HepG2 (cell line): ENCODE data around the gene RAB39A. TPM values are rescaled to one million over a fixed set of nuclear protein-coding genes. Genes with fewer than 3 reads are reported as not detected.

Experiments used
- AGO2 ChIP-seq: fragments of 200-400 bp; formaldehyde crosslinking; optimal IDR thresholded peaks from 2 replicates; pipeline ENCODE3; 2017; ENCODE audit warnings: mild to moderate bottlenecking, low read depth, low read length, moderate library complexity
- NFE2L2 ChIP-seq: fragments of 150-350 bp; IDR thresholded peaks from 2 replicates; pipeline ENCODE4 v1.6.1; 2014; ENCODE audit warnings: low read length
- RAD51 ChIP-seq: fragments of 450-650 bp; IDR thresholded peaks from 2 replicates; pipeline ENCODE4 v1.6.1; 2016; ENCODE audit warnings: borderline replicate concordance
- RFX3 ChIP-seq: IDR thresholded peaks from 2 replicates; pipeline ENCODE4 v1.6.1; 2016; ENCODE audit warnings: missing biosample characterization, missing genetic modification reagents
- RFXAP ChIP-seq: sonication (generic); formaldehyde crosslinking; IDR thresholded peaks from 2 replicates; pipeline ENCODE4 v1.4.0; 2020; ENCODE audit warnings: missing genetic modification reagents, borderline replicate concordance
- ZNF10 ChIP-seq: sonication (generic); formaldehyde crosslinking; IDR thresholded peaks from 2 replicates; pipeline ENCODE4 v1.4.0; 2020; ENCODE audit warnings: mild to moderate bottlenecking, low read depth, missing genetic modification reagents, borderline replicate concordance
- ZNF224 ChIP-seq: sonication (generic); formaldehyde crosslinking; IDR thresholded peaks from 2 replicates; pipeline ENCODE4 v1.5.0; 2020; ENCODE audit warnings: mild to moderate bottlenecking, missing genetic modification reagents
- ZNF614 ChIP-seq: IDR thresholded peaks from 2 replicates; pipeline ENCODE4 v1.6.1; 2018; ENCODE audit warnings: missing biosample characterization, missing genetic modification reagents, inconsistent platforms, borderline replicate concordance
- ZNF678 ChIP-seq: sonication (generic); formaldehyde crosslinking; IDR thresholded peaks from 2 replicates; pipeline ENCODE4 v1.4.0; 2020; ENCODE audit warnings: mild to moderate bottlenecking, missing genetic modification reagents
- ZNF724P ChIP-seq: sonication (generic); formaldehyde crosslinking; IDR thresholded peaks from 2 replicates; pipeline ENCODE4 v1.8.0; 2022; ENCODE audit warnings: missing genetic modification reagents, borderline replicate concordance
- polyA plus RNA-seq, 8 experiments: library from polyadenylated mRNA; depleted of rRNA in 3 of 8; stranded (reverse) in 7 of 8; unstranded in 1 of 8; fragments of >200 nt; fragmentation: Illumina TruSeq in 4 of 8; extraction: Trizol in 4 of 8; gene quantifications; 2 replicates each; pipeline versions ENCODE4 v1.2.1 to v1.2.3, GENCODE V29; 2011 to 2016; ENCODE audit warnings: low read depth in 4 of 8, missing spikeins in 1 of 8, mixed read lengths in 1 of 8; ENCODE audit not compliant: insufficient read depth in 1 of 8
- total RNA-seq, 5 experiments: library from RNA; depleted of rRNA; stranded (reverse); fragments of >200 nt; fragmentation: Illumina TruSeq; extraction: Trizol; gene quantifications; 2 replicates each; pipeline ENCODE4 v1.2.3, GENCODE V29; 2016; ENCODE audit warnings: low read depth in 1 of 5
- TF ChIP-seq, protein P1 (sequence below): sonication (generic); formaldehyde crosslinking; IDR thresholded peaks from 2 replicates; pipeline ENCODE4 v1.5.0; 2020; ENCODE audit warnings: mild to moderate bottlenecking, missing genetic modification reagents, borderline replicate concordance
- TF ChIP-seq, protein P2 (sequence below): sonication (generic); formaldehyde crosslinking; IDR thresholded peaks from 2 replicates; pipeline ENCODE4 v1.5.1; 2020; ENCODE audit warnings: missing genetic modification reagents, mild to moderate bottlenecking, borderline replicate concordance
- TF ChIP-seq, protein P3 (sequence below): sonication (generic); formaldehyde crosslinking; IDR thresholded peaks from 2 replicates; pipeline ENCODE4 v1.4.0; 2020; ENCODE audit warnings: missing genetic modification reagents
- TF ChIP-seq, protein P4 (sequence below): IDR thresholded peaks from 2 replicates; pipeline ENCODE4 v1.6.1; 2012; ENCODE audit warnings: low read length, improper control_type of control experiment
- TF ChIP-seq, protein P5 (sequence below): sonication (generic); formaldehyde crosslinking; IDR thresholded peaks from 2 replicates; pipeline ENCODE4 v1.9.0; 2022; ENCODE audit warnings: missing genetic modification reagents, mild to moderate bottlenecking, borderline replicate concordance

RAB39A gene
- total and polyA plus RNA-seq, 2 of the 13 experiments (the other 11 are each of a cell fraction or from before 2014, with no cell fraction given), result not detected

DNA sequence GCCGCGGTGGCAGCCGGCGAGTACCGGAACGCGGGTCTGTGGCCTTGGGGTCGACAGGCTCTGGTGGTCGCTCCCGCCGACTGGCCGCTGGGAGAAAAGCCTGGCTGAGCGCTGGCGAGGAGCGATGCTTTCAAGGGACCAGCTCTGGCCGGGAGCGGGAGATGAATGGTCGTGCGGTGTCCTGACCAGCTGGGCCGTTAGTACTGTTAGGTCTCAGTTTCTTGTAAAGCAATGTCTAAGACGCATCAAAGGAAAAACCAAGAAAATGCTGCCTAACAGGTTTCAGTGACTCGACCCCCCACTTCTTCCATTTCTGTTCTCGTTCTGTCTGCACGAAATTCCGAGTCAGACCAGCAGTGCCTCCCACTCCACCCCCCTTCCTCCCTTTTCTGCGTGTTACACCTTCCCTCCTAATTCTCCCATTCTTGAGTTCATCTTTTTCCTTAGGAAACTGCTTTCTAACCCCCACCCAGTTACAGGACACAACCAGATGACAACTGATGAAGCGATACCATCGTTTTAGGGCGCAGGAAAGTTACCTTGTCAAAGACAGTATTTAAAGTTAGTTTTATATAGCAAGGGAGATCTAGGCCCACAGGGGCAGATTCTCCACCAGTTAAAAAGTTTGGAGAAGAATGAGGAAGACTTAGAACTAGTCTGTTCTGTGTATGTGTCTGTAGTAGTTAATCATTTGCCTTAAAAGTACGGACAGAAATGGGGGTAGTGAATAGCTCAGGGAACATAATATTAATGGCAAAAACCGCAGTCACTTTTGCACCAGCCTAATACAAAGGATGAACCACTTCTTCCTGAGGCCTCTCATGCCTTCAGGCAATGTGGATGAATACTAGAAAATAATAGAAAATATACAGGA, 81.5 kb downstream of the RAB39A start (continued):
- TF ChIP-seq ZNF10 (CRISPR knock-in tag), result no peak
- no peak for TF ChIP-seq ZNF724P (CRISPR knock-in tag)
- TF ChIP-seq RFXAP, result no peak
- TF ChIP-seq, protein P1, sequence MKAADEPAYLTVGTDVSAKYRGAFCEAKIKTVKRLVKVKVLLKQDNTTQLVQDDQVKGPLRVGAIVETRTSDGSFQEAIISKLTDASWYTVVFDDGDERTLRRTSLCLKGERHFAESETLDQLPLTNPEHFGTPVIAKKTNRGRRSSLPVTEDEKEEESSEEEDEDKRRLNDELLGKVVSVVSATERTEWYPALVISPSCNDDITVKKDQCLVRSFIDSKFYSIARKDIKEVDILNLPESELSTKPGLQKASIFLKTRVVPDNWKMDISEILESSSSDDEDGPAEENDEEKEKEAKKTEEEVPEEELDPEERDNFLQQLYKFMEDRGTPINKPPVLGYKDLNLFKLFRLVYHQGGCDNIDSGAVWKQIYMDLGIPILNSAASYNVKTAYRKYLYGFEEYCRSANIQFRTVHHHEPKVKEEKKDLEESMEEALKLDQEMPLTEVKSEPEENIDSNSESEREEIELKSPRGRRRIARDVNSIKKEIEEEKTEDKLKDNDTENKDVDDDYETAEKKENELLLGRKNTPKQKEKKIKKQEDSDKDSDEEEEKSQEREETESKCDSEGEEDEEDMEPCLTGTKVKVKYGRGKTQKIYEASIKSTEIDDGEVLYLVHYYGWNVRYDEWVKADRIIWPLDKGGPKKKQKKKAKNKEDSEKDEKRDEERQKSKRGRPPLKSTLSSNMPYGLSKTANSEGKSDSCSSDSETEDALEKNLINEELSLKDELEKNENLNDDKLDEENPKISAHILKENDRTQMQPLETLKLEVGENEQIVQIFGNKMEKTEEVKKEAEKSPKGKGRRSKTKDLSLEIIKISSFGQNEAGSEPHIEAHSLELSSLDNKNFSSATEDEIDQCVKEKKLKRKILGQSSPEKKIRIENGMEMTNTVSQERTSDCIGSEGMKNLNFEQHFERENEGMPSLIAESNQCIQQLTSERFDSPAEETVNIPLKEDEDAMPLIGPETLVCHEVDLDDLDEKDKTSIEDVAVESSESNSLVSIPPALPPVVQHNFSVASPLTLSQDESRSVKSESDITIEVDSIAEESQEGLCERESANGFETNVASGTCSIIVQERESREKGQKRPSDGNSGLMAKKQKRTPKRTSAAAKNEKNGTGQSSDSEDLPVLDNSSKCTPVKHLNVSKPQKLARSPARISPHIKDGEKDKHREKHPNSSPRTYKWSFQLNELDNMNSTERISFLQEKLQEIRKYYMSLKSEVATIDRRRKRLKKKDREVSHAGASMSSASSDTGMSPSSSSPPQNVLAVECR, result peak; percentile 56; the same call in 1 of the 2 replicates
- no peak for TF ChIP-seq AGO2
- TF ChIP-seq ZNF678, result no peak
- TF ChIP-seq ZNF614 (CRISPR knock-in tag), result no peak
- TF ChIP-seq, protein P2, sequence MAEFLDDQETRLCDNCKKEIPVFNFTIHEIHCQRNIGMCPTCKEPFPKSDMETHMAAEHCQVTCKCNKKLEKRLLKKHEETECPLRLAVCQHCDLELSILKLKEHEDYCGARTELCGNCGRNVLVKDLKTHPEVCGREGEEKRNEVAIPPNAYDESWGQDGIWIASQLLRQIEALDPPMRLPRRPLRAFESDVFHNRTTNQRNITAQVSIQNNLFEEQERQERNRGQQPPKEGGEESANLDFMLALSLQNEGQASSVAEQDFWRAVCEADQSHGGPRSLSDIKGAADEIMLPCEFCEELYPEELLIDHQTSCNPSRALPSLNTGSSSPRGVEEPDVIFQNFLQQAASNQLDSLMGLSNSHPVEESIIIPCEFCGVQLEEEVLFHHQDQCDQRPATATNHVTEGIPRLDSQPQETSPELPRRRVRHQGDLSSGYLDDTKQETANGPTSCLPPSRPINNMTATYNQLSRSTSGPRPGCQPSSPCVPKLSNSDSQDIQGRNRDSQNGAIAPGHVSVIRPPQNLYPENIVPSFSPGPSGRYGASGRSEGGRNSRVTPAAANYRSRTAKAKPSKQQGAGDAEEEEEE (CRISPR knock-in tag), result no peak
- TF ChIP-seq ZNF224 (CRISPR knock-in tag), result no peak
- TF ChIP-seq NFE2L2, result no peak
- TF ChIP-seq RFX3 (CRISPR knock-in tag), result no peak
- no peak for TF ChIP-seq RAD51
- TF ChIP-seq, protein P3, sequence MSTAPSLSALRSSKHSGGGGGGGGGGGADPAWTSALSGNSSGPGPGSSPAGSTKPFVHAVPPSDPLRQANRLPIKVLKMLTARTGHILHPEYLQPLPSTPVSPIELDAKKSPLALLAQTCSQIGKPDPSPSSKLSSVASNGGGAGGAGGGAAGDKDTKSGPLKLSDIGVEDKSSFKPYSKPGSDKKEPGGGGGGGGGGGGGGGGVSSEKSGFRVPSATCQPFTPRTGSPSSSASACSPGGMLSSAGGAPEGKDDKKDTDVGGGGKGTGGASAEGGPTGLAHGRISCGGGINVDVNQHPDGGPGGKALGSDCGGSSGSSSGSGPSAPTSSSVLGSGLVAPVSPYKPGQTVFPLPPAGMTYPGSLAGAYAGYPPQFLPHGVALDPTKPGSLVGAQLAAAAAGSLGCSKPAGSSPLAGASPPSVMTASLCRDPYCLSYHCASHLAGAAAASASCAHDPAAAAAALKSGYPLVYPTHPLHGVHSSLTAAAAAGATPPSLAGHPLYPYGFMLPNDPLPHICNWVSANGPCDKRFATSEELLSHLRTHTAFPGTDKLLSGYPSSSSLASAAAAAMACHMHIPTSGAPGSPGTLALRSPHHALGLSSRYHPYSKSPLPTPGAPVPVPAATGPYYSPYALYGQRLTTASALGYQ, result no peak
- TF ChIP-seq, protein P4, sequence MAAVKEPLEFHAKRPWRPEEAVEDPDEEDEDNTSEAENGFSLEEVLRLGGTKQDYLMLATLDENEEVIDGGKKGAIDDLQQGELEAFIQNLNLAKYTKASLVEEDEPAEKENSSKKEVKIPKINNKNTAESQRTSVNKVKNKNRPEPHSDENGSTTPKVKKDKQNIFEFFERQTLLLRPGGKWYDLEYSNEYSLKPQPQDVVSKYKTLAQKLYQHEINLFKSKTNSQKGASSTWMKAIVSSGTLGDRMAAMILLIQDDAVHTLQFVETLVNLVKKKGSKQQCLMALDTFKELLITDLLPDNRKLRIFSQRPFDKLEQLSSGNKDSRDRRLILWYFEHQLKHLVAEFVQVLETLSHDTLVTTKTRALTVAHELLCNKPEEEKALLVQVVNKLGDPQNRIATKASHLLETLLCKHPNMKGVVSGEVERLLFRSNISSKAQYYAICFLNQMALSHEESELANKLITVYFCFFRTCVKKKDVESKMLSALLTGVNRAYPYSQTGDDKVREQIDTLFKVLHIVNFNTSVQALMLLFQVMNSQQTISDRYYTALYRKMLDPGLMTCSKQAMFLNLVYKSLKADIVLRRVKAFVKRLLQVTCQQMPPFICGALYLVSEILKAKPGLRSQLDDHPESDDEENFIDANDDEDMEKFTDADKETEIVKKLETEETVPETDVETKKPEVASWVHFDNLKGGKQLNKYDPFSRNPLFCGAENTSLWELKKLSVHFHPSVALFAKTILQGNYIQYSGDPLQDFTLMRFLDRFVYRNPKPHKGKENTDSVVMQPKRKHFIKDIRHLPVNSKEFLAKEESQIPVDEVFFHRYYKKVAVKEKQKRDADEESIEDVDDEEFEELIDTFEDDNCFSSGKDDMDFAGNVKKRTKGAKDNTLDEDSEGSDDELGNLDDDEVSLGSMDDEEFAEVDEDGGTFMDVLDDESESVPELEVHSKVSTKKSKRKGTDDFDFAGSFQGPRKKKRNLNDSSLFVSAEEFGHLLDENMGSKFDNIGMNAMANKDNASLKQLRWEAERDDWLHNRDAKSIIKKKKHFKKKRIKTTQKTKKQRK, result no peak
- TF ChIP-seq, protein P5, sequence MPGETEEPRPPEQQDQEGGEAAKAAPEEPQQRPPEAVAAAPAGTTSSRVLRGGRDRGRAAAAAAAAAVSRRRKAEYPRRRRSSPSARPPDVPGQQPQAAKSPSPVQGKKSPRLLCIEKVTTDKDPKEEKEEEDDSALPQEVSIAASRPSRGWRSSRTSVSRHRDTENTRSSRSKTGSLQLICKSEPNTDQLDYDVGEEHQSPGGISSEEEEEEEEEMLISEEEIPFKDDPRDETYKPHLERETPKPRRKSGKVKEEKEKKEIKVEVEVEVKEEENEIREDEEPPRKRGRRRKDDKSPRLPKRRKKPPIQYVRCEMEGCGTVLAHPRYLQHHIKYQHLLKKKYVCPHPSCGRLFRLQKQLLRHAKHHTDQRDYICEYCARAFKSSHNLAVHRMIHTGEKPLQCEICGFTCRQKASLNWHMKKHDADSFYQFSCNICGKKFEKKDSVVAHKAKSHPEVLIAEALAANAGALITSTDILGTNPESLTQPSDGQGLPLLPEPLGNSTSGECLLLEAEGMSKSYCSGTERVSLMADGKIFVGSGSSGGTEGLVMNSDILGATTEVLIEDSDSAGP, result no peak
